ENCODE measurements around the gene CACFD1.

GRCh38 chr9:133495327-133496293 lies 35.8 kb downstream of the CACFD1 start:
- TF ChIP-seq, protein P1, sequence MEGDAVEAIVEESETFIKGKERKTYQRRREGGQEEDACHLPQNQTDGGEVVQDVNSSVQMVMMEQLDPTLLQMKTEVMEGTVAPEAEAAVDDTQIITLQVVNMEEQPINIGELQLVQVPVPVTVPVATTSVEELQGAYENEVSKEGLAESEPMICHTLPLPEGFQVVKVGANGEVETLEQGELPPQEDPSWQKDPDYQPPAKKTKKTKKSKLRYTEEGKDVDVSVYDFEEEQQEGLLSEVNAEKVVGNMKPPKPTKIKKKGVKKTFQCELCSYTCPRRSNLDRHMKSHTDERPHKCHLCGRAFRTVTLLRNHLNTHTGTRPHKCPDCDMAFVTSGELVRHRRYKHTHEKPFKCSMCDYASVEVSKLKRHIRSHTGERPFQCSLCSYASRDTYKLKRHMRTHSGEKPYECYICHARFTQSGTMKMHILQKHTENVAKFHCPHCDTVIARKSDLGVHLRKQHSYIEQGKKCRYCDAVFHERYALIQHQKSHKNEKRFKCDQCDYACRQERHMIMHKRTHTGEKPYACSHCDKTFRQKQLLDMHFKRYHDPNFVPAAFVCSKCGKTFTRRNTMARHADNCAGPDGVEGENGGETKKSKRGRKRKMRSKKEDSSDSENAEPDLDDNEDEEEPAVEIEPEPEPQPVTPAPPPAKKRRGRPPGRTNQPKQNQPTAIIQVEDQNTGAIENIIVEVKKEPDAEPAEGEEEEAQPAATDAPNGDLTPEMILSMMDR (IDR thresholded peaks at IDR 0.05 in 4 of 5, conservative IDR thresholded peaks at IDR 0.05 in 1 of 5): no peak
- no peak for TF ChIP-seq POLR2A (IDR thresholded peaks at IDR 0.05)
